ENCODE data around the gene TMEM54.

The TMEM54 gene

GRCh38 chr1:32944180-32944579 is 43.0 kb upstream of the TMEM54 start:
- no peak overlapping the region for H3K9ac ChIP-seq (ENCODE audit: low read length)
- H3K27me3 ChIP-seq (ENCODE audit: low read length), result no peaks in the 10 kb centered on the region
- H3K79me2 ChIP-seq (ENCODE audit: insufficient read depth, low read length), result no peaks in the 10 kb centered on the region
- no peak overlapping the region for H2AFZ ChIP-seq (ENCODE audit: low read depth, low read length, severe bottlenecking)
- peaks cover 3% of the 10 kb centered on the region; the same call in 1 of the 2 replicates for H3F3A ChIP-seq (ENCODE audit: insufficient read depth)
- H3K4me3 ChIP-seq (ENCODE audit: insufficient read depth, low read length, poor library complexity, severe bottlenecking), result no peak overlapping the region
- H3K36me3 ChIP-seq (ENCODE audit: low read length), result no peaks in the 10 kb centered on the region
- no peaks in the 10 kb centered on the region for H3K9me2 ChIP-seq (replicated peaks; ENCODE audit: insufficient read depth, low read length)
- TF ChIP-seq CTCF (IDR thresholded peaks at IDR 0.05; ENCODE audit: insufficient read depth, low read length, poor library complexity, severe bottlenecking), result no peak
- no peak for TF ChIP-seq EZH2phosphoT487 (conservative IDR thresholded peaks at IDR 0.05; ENCODE audit: low read length)
- no peak overlapping the region for H3K27ac ChIP-seq (ENCODE audit: low read depth, low read length)
- H4K20me1 ChIP-seq (ENCODE audit: low read depth, low read length), result no peaks in the 10 kb centered on the region
- H3K4me2 ChIP-seq (ENCODE audit: low read depth, low read length, poor library complexity, severe bottlenecking), result no peak overlapping the region
- no peaks in the 10 kb centered on the region for H3K9me3 ChIP-seq (ENCODE audit: insufficient read depth, low read length)

- Histone ChIP-seq H3K79me2 (ENCODE audit: insufficient read depth, low read length) (no peaks in the 10 kb centered on the region), H4K20me1 (ENCODE audit: low read depth, low read length) (no peaks in the 10 kb centered on the region), H3K9me2 (replicated peaks; ENCODE audit: insufficient read depth, low read length) (no peaks in the 10 kb centered on the region), H2AFZ (ENCODE audit: low read depth, low read length, severe bottlenecking) (no peak overlapping the region), H3K9ac (ENCODE audit: low read length) (no peak overlapping the region), H3F3A (ENCODE audit: insufficient read depth) (no peaks in the 10 kb centered on the region), H3K36me3 (ENCODE audit: low read length) (0 out of 2 replicates have a peak, but pooled peaks cover 3% of the 10 kb centered on the region), H3K4me2 (ENCODE audit: low read depth, low read length, poor library complexity, severe bottlenecking) (no peak overlapping the region), H3K27me3 (ENCODE audit: low read length) (no peaks in the 10 kb centered on the region), H3K27ac (ENCODE audit: low read depth, low read length) (no peak overlapping the region), H3K9me3 (ENCODE audit: insufficient read depth, low read length) (no peaks in the 10 kb centered on the region), H3K4me3 (ENCODE audit: insufficient read depth, low read length, poor library complexity, severe bottlenecking) (no peak overlapping the region)
- TF ChIP-seq EZH2phosphoT487 (conservative IDR thresholded peaks at IDR 0.05; ENCODE audit: low read length) (no peak), CTCF (IDR thresholded peaks at IDR 0.05; ENCODE audit: insufficient read depth, low read length, poor library complexity, severe bottlenecking) (no peak)
Measured at GRCh38 chr1:32939655-32940371, 38.6 kb upstream of the TMEM54 start.

- H3K4me3 ChIP-seq (ENCODE audit: insufficient read depth, low read length, poor library complexity, severe bottlenecking), result no peak overlapping the region
- no peaks in the 10 kb centered on the region for H3K9me3 ChIP-seq (ENCODE audit: insufficient read depth, low read length)
- H3F3A ChIP-seq (ENCODE audit: insufficient read depth), result no peaks in the 10 kb centered on the region
- H3K9me2 ChIP-seq (replicated peaks; ENCODE audit: insufficient read depth, low read length), result no peaks in the 10 kb centered on the region
- TF ChIP-seq CTCF (IDR thresholded peaks at IDR 0.05; ENCODE audit: insufficient read depth, low read length, poor library complexity, severe bottlenecking) (no peak), EZH2phosphoT487 (conservative IDR thresholded peaks at IDR 0.05; ENCODE audit: low read length) (no peak)
- no peaks in the 10 kb centered on the region for H3K27me3 ChIP-seq (ENCODE audit: low read length)
- H3K4me2 ChIP-seq (ENCODE audit: low read depth, low read length, poor library complexity, severe bottlenecking), result no peak overlapping the region
- H3K79me2 ChIP-seq (ENCODE audit: insufficient read depth, low read length), result no peaks in the 10 kb centered on the region
- H3K9ac ChIP-seq (ENCODE audit: low read length), result no peak overlapping the region
- 0 out of 2 replicates have a peak, but pooled peaks cover 3% of the 10 kb centered on the region for H3K36me3 ChIP-seq (ENCODE audit: low read length)
- H2AFZ ChIP-seq (ENCODE audit: low read depth, low read length, severe bottlenecking), result no peak overlapping the region
- H3K27ac ChIP-seq (ENCODE audit: low read depth, low read length), result no peak overlapping the region
- H4K20me1 ChIP-seq (ENCODE audit: low read depth, low read length), result no peaks in the 10 kb centered on the region
Measured at GRCh38 chr1:32937061-32937460, 35.9 kb upstream of the TMEM54 start.
